AG09319 (cell line): ENCODE measurements around the gene TRIM15.
"Not testable (repeated sequence)": the region's sequence is repeated elsewhere in the genome, so short reads cannot be mapped to it uniquely, and the experiment has no call there.

Experiments used
- DNase-seq: peaks from one replicate; pipeline ENCODE4 v3.0.0-alpha.2; 2010; ENCODE audit warnings: low read depth; ENCODE audit errors: extremely low read depth
- TF ChIP-seq, protein P1 (sequence below): IDR thresholded peaks from 2 replicates; pipeline ENCODE4 v1.5.1; 2011; ENCODE audit warnings: low read depth, mild to moderate bottlenecking, inconsistent platforms, low read length, moderate library complexity

The TRIM15 gene

DNA sequence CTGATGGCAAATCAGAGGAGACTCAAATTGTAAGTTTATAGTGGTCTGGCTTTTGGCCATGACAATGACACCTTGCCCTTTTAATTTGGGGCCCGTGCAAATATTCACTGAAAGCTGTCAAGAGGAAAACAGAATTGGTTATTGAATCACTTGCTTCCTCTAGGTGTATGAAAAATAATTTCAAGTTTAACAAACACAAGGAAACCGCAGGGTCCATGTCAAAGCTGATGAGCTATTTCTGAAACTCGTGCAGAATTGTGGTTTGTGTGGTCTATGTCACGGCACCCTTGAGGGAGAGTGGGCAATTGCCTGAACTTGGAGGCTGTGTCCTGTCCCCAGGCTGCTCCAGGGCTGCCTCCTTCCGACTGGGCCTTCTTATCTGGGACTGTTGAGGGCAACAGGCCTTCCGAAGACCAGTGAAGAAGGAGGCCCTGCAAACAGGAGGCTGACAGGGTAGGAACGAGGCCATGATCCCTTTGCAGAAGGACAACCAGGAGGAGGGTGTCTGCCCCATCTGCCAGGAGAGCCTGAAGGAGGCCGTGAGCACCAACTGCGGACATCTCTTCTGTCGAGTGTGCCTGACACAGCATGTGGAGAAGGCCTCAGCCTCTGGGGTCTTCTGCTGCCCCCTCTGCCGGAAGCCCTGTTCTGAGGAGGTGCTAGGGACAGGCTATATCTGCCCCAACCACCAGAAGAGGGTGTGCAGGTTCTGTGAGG is 26.6 kb upstream of the TRIM15 start:
- TF ChIP-seq, protein P1, sequence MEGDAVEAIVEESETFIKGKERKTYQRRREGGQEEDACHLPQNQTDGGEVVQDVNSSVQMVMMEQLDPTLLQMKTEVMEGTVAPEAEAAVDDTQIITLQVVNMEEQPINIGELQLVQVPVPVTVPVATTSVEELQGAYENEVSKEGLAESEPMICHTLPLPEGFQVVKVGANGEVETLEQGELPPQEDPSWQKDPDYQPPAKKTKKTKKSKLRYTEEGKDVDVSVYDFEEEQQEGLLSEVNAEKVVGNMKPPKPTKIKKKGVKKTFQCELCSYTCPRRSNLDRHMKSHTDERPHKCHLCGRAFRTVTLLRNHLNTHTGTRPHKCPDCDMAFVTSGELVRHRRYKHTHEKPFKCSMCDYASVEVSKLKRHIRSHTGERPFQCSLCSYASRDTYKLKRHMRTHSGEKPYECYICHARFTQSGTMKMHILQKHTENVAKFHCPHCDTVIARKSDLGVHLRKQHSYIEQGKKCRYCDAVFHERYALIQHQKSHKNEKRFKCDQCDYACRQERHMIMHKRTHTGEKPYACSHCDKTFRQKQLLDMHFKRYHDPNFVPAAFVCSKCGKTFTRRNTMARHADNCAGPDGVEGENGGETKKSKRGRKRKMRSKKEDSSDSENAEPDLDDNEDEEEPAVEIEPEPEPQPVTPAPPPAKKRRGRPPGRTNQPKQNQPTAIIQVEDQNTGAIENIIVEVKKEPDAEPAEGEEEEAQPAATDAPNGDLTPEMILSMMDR, result no peak
- DNase-seq, result no peak

DNA sequence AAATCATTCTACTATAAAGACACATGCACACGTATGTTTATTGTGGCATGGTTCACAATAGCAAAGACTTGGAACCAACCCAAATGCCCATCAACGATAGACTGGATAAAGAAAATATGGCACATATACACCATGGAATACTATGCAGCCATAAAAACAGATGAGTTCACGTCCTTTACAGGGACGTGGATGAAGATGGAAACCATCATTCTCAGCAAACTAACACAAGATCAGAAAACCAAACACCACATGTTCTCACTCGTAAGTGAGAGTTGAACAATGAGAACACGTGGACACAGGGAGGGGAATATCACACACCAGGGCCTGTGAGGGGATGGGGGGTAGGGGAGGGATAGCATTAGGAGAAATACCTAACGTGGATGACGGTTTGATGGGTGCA is 23.1 kb upstream of the TRIM15 start:
- not testable (repeated sequence) for DNase-seq

- DNase-seq, result no peak
- TF ChIP-seq, protein P1, result no peak
These were observed 20.7 kb upstream of the TRIM15 start for GRCh38 chr6:30142665-30143064.

DNA sequence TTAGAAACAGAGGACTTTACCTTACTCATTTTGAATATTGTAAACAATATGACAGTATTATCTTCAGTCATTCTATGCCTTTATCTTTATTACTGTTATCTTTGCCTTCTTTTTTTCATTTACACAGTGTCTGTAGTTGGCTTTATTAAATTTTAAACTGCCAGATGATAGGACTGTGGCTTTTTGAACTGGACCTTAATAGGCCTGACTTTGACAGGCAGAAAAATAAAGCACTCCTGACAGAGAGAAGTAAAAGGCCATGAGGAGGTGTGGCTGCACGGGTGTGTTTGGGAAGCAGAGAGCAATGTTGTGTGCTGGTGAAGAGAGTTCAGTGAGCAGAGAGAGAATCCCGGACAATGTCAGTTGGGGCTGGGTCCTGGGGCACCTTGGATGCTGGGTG is 19.6 kb upstream of the TRIM15 start:
- DNase-seq, result no peak
- TF ChIP-seq, protein P1, result no peak

- TF ChIP-seq, protein P1, result no peak
- DNase-seq, result no peak
These were observed 18.5 kb upstream of the TRIM15 start for GRCh38 chr6:30144811-30145210.

DNA sequence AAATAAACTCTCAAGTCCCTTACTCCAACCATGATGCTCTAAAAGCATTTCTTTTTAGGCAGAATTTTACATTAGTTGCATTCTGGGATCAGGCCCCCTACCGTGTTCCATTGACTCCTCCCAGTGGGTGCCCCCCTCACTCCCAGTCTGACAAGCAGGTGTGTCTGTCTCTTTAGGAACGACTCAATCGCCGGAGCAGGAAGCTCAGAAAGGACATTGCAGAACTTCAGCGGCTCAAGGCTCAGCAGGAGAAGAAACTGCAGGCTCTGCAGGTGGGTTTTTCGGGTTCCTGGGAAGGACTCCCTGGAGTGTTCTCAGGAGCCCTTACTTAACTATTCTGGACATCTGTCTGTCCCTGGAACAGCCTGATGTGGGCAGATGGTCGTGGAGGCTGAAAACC is 17.5 kb upstream of the TRIM15 start:
- TF ChIP-seq, protein P1, result no peak
- no peak for DNase-seq

DNA sequence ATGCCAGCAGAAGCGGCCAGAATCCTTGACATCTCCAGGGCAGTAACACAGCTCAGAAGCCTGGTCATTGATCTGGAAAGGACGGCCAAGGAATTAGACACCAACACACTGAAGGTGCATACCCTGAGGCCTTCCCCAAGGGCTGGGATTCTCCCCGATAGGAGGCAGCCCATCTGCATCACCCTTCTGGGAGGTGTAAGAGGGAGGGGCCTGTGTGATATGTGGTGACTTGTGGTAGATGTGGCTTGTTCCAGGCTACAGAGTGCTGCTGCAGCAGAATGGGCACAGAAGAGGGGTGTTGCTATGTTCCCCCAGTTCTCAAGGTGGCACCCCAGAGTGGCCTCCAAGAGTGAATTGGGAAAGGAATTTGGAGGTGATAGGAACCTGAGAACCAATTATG is 16.2 kb upstream of the TRIM15 start:
- no peak for DNase-seq
- TF ChIP-seq, protein P1, result no peak

GRCh38 chr6:30149234-30149633 is 14.1 kb upstream of the TRIM15 start:
- TF ChIP-seq, protein P1, result no peak
- no peak for DNase-seq
